ENCODE results near the gene COQ10A.

COQ10A gene

GRCh38 chr12:56231184-56231582 lies 35.6 kb upstream of the COQ10A start:
- Histone ChIP-seq H3K4me2 (ENCODE audit: low read depth, low read length, poor library complexity, severe bottlenecking) (no peak overlapping the region), H3K9me3 (ENCODE audit: insufficient read depth, low read depth, low read length) (no peaks in the 10 kb centered on the region), H3K27me3 (ENCODE audit: insufficient read depth, low read length, poor library complexity, severe bottlenecking) (no peaks in the 10 kb centered on the region), H3K9me2 (replicated peaks; ENCODE audit: low read depth, low read length) (no peaks in the 10 kb centered on the region), H3K4me1 (ENCODE audit: insufficient read depth, low read length, poor library complexity, severe bottlenecking) (peaks cover 3% of the 10 kb centered on the region), H3K36me3 (ENCODE audit: insufficient read depth, low read length) (peaks cover 2% of the 10 kb centered on the region; the same call in 1 of the 2 replicates), H3K4me3 (ENCODE audit: low read length, poor library complexity, severe bottlenecking) (no peak overlapping the region), H2AFZ (ENCODE audit: low read length) (no peak overlapping the region), H3K9ac (ENCODE audit: low read depth, low read length, poor library complexity, severe bottlenecking) (no peak overlapping the region), H3F3A (ENCODE audit: low read depth) (no peaks in the 10 kb centered on the region), H4K20me1 (ENCODE audit: insufficient read depth, low read length, poor library complexity, severe bottlenecking) (no peaks in the 10 kb centered on the region), H3K79me2 (ENCODE audit: insufficient read depth, low read length) (no peaks in the 10 kb centered on the region)
- TF ChIP-seq CTCF (conservative IDR thresholded peaks at IDR 0.05; ENCODE audit: low read length): no peak
- TF ChIP-seq EZH2phosphoT487 (IDR thresholded peaks at IDR 0.05; ENCODE audit: borderline replicate concordance): no peak

DNA sequence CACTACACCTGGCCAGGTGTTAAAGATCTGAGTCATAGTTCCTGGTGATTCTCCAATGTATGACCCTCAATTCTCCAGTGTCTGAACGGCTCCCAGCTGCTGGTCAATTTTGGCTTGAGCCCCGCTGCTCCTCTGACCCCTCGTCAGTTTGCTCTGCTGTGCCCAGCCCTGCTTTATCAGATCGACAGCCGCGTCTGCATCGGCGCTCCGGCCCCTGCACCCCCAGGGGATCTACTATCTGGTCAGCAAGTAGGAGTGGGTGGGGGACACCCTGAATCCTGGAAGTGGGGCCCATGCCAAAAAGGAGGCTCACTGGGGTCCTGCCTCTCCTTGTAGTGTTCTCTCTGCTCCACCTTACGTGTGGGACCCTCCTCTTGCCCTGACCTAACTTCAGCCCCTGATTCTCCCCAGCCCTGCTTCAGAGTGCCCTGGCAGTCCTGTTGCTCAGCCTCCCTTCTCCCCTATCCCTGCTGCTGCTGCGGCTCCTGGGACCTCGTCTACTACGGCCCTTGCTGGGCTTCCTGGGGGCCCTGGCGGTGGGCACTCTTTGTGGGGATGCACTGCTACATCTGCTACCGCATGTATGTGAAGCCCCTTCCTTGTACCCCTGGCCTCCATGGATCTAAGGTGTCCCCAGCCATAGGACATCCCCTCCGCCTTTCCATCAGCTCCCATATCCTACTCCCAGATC lies 31.9 kb upstream of the COQ10A start:
- H3K4me3 ChIP-seq (ENCODE audit: low read length, poor library complexity, severe bottlenecking): no peak overlapping the region
- H3F3A ChIP-seq (ENCODE audit: low read depth): no peaks in the 10 kb centered on the region
- H2AFZ ChIP-seq (ENCODE audit: low read length): no peak overlapping the region
- no peaks in the 10 kb centered on the region for H3K27me3 ChIP-seq (ENCODE audit: insufficient read depth, low read length, poor library complexity, severe bottlenecking)
- H4K20me1 ChIP-seq (ENCODE audit: insufficient read depth, low read length, poor library complexity, severe bottlenecking): no peaks in the 10 kb centered on the region
- H3K9me3 ChIP-seq (ENCODE audit: insufficient read depth, low read depth, low read length): no peaks in the 10 kb centered on the region
- no peaks in the 10 kb centered on the region for H3K79me2 ChIP-seq (ENCODE audit: insufficient read depth, low read length)
- no peaks in the 10 kb centered on the region for H3K4me1 ChIP-seq (ENCODE audit: insufficient read depth, low read length, poor library complexity, severe bottlenecking)
- H3K9ac ChIP-seq (ENCODE audit: low read depth, low read length, poor library complexity, severe bottlenecking): no peak overlapping the region
- TF ChIP-seq EZH2phosphoT487 (IDR thresholded peaks at IDR 0.05; ENCODE audit: borderline replicate concordance): no peak
- no peak for TF ChIP-seq CTCF (conservative IDR thresholded peaks at IDR 0.05; ENCODE audit: low read length)
- H3K36me3 ChIP-seq (ENCODE audit: insufficient read depth, low read length): peaks cover 3% of the 10 kb centered on the region; the same call in 1 of the 2 replicates
- no peak overlapping the region for H3K4me2 ChIP-seq (ENCODE audit: low read depth, low read length, poor library complexity, severe bottlenecking)
- no peaks in the 10 kb centered on the region for H3K9me2 ChIP-seq (replicated peaks; ENCODE audit: low read depth, low read length)

DNA sequence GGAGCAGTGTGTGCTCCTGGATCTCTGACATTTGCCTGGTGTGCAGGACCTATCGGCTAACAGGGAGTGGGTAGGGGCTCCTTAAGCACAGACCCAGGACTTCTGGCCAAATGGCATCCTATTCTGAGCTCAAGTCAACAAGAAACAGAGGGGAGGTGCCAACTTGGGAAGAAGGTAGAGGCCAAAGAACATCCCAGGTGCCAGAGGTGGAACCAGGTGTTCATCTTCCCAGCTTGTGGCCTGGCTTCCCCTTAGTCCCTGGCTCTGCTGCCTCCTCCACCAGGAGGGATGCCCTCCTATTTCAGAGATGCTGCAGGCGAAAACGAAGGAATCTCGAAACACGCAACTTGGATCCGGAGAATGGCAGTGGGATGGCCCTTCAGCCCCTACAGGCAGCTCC lies 30.7 kb upstream of the COQ10A start:
- Histone ChIP-seq H3K79me2 (ENCODE audit: insufficient read depth, low read length) (no peaks in the 10 kb centered on the region), H3K9me2 (replicated peaks; ENCODE audit: low read depth, low read length) (no peaks in the 10 kb centered on the region), H3K27me3 (ENCODE audit: insufficient read depth, low read length, poor library complexity, severe bottlenecking) (no peaks in the 10 kb centered on the region), H3K9ac (ENCODE audit: low read depth, low read length, poor library complexity, severe bottlenecking) (no peak overlapping the region), H3K4me3 (ENCODE audit: low read length, poor library complexity, severe bottlenecking) (no peak overlapping the region), H4K20me1 (ENCODE audit: insufficient read depth, low read length, poor library complexity, severe bottlenecking) (no peaks in the 10 kb centered on the region), H3K36me3 (ENCODE audit: insufficient read depth, low read length) (peaks cover 8% of the 10 kb centered on the region; the same call in 1 of the 2 replicates), H2AFZ (ENCODE audit: low read length) (no peak overlapping the region), H3K4me1 (ENCODE audit: insufficient read depth, low read length, poor library complexity, severe bottlenecking) (no peaks in the 10 kb centered on the region), H3K4me2 (ENCODE audit: low read depth, low read length, poor library complexity, severe bottlenecking) (no peak overlapping the region), H3F3A (ENCODE audit: low read depth) (no peaks in the 10 kb centered on the region), H3K9me3 (ENCODE audit: insufficient read depth, low read depth, low read length) (no peaks in the 10 kb centered on the region)
- TF ChIP-seq CTCF (conservative IDR thresholded peaks at IDR 0.05; ENCODE audit: low read length) (no peak), EZH2phosphoT487 (IDR thresholded peaks at IDR 0.05; ENCODE audit: borderline replicate concordance) (no peak)

Measured in Loucy (cell line).